Erythroblast (primary cell): ENCODE measurements around the gene TGFBR2.

Experiments used
- GATA1 ChIP-seq: IDR thresholded peaks from 2 replicates; pipeline ENCODE4 v1.6.1; 2011; ENCODE audit warnings: low read depth, mild to moderate bottlenecking, control low read depth, low read length, moderate library complexity
- POLR2A ChIP-seq: IDR thresholded peaks from 2 replicates; pipeline ENCODE4 v1.6.1; 2011; ENCODE audit warnings: mild to moderate bottlenecking, low read length

GRCh38 chr3:30611613-30612436, 5.4 kb downstream of the TGFBR2 start:
- TF ChIP-seq POLR2A (no peak), GATA1 (no peak)
